Fibroblast of lung (primary cell): ENCODE data around the gene GPR157. TPM values are rescaled to one million over a fixed set of nuclear protein-coding genes. Genes with fewer than 3 reads are reported as not detected.
A peak's percentile ranks its signal among the peaks of the same experiment; 100 is the strongest.

Source experiments
- DNase-seq, 2 donors: peaks; one replicate each; pipeline versions ENCODE4 v3.0.0 to v3.0.0-alpha.2; 2010; ENCODE audit warnings: low read depth in 2 of 2
- H2AFZ ChIP-seq: 2 replicates; pipeline ENCODE4 v1.5.1; 2012; ENCODE audit warnings: low read length, control low read depth, inconsistent platforms
- H3K27ac ChIP-seq: 2 replicates; pipeline ENCODE4 v1.5.1; 2011; ENCODE audit warnings: low read length, control low read depth; ENCODE audit not compliant: insufficient read depth
- H3K27me3 ChIP-seq: 2 replicates; pipeline ENCODE4 v1.5.1; 2011; ENCODE audit warnings: mild to moderate bottlenecking, low read length; ENCODE audit not compliant: control insufficient read depth, insufficient read depth
- H3K36me3 ChIP-seq: 2 replicates; pipeline ENCODE4 v1.5.1; 2011; ENCODE audit warnings: low read length; ENCODE audit not compliant: control insufficient read depth, insufficient read depth
- H3K4me1 ChIP-seq: 2 replicates; pipeline ENCODE4 v1.5.1; 2011; ENCODE audit warnings: low read length; ENCODE audit not compliant: control insufficient read depth, insufficient read depth; ENCODE audit errors: extremely low read depth
- H3K4me2 ChIP-seq: 2 replicates; pipeline ENCODE4 v1.5.1; 2011; ENCODE audit warnings: low read length, control low read depth; ENCODE audit not compliant: insufficient read depth; ENCODE audit errors: extremely low read depth
- H3K4me3 ChIP-seq, 4 experiments: fragments of 200-600 bp in 1 of 4; sonication (generic) in 1 of 4; replicated peaks in 1 of 4; 2 replicates each; pipeline ENCODE4 v1.5.1; 2011 to 2016; ENCODE audit warnings: low read length in 4 of 4, low read depth in 3 of 4, mild to moderate bottlenecking in 3 of 4, control low read depth in 2 of 4, inconsistent platforms in 1 of 4, mixed read lengths in 1 of 4; ENCODE audit not compliant: insufficient read depth in 1 of 4; ENCODE audit errors: control extremely low read depth in 1 of 4
- H3K79me2 ChIP-seq: 2 replicates; pipeline ENCODE4 v1.5.1; 2012; ENCODE audit warnings: mild to moderate bottlenecking, low read length, inconsistent platforms; ENCODE audit not compliant: control insufficient read depth, insufficient read depth
- H3K9ac ChIP-seq: 2 replicates; pipeline ENCODE4 v1.5.1; 2011; ENCODE audit warnings: mild to moderate bottlenecking, low read length, control low read depth; ENCODE audit not compliant: insufficient read depth
- H3K9me3 ChIP-seq: 2 replicates; pipeline ENCODE4 v1.5.1; 2012; ENCODE audit warnings: low read depth, low read length; ENCODE audit not compliant: control insufficient read depth, insufficient read depth
- H4K20me1 ChIP-seq: 2 replicates; pipeline ENCODE4 v1.5.1; 2011; ENCODE audit warnings: low read length; ENCODE audit not compliant: control insufficient read depth, insufficient read depth; ENCODE audit errors: extremely low read depth
- EZH2 ChIP-seq: IDR thresholded peaks from 2 replicates; pipeline ENCODE4 v1.5.1; 2012; ENCODE audit warnings: low read length, control low read depth, mild to moderate bottlenecking; ENCODE audit errors: missing control alignments
- polyA minus RNA-seq: library from RNA; depleted of rRNA, polyadenylated mRNA; stranded (reverse); fragments of >200 nt; gene quantifications from 2 replicates; pipeline ENCODE4 v1.2.3, GENCODE V29; 2011; ENCODE audit warnings: low replicate concordance
- polyA plus RNA-seq, 2 donors: library from polyadenylated mRNA; depleted of rRNA in 1 of 2; stranded (reverse) in 1 of 2; unstranded in 1 of 2; fragments of >200 nt; gene quantifications; 2 replicates each; pipeline ENCODE4 v1.2.1, GENCODE V29; 2011 to 2012; ENCODE audit warnings: missing spikeins in 1 of 2
- total RNA-seq: library from RNA; depleted of rRNA; stranded (reverse); fragments of >200 nt; gene quantifications from 2 replicates; pipeline ENCODE4 v1.2.1, GENCODE V29; 2014
- TF ChIP-seq, protein P1 (sequence below), 2 donors: IDR thresholded peaks in 1 of 2; conservative IDR thresholded peaks in 1 of 2; 1 replicate in 1 of 2; 2 replicates in 1 of 2; pipeline ENCODE4 v1.5.1; 2011 to 2012; ENCODE audit warnings: low read length in 2 of 2, control low read depth in 1 of 2, inconsistent platforms in 1 of 2, low read depth in 1 of 2, mild to moderate bottlenecking in 1 of 2

Gene GPR157
- total RNA-seq (3.1 and 3.6 TPM in 2 replicates), polyA plus RNA-seq (0.82 and 1.2 TPM in 2 replicates), polyA minus RNA-seq (3.4 and 4.6 TPM in 2 replicates)
- 2.3 and 2.9 TPM in 2 replicates for polyA plus RNA-seq (2012)

GRCh38 chr1:9128520-9129265 is at the start of gene GPR157:
TSS of gene GPR157 (minus strand) at chr1:9129102. CDS start at chr1:9129027, 75 bp downstream.
- Histone ChIP-seq H3K36me3 (no peaks in the 10 kb centered on the region), H3K27ac (peak within 1 kb of the TSS; percentile 20), H3K79me2 (no peaks in the 10 kb centered on the region), H3K4me1 (peaks cover 8% of the 10 kb centered on the region), H4K20me1 (no peaks in the 10 kb centered on the region), H2AFZ (peak within 1 kb of the TSS; percentile 78), H3K27me3 (no peaks in the 10 kb centered on the region), H3K4me3 (peak within 1 kb of the TSS; percentile 54 to 66 (median 64)), H3K9ac (peak within 1 kb of the TSS; percentile 57), H3K4me2 (peak within 1 kb of the TSS; percentile 84), H3K9me3 (no peaks in the 10 kb centered on the region)
- DNase-seq, result peak; percentile 66 to 76
- TF ChIP-seq, protein P1, sequence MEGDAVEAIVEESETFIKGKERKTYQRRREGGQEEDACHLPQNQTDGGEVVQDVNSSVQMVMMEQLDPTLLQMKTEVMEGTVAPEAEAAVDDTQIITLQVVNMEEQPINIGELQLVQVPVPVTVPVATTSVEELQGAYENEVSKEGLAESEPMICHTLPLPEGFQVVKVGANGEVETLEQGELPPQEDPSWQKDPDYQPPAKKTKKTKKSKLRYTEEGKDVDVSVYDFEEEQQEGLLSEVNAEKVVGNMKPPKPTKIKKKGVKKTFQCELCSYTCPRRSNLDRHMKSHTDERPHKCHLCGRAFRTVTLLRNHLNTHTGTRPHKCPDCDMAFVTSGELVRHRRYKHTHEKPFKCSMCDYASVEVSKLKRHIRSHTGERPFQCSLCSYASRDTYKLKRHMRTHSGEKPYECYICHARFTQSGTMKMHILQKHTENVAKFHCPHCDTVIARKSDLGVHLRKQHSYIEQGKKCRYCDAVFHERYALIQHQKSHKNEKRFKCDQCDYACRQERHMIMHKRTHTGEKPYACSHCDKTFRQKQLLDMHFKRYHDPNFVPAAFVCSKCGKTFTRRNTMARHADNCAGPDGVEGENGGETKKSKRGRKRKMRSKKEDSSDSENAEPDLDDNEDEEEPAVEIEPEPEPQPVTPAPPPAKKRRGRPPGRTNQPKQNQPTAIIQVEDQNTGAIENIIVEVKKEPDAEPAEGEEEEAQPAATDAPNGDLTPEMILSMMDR (conservative IDR thresholded peaks at IDR 0.05 in 1 of 2, IDR thresholded peaks at IDR 0.05 in 1 of 2; ENCODE audit: low read depth in 1 of 2, low read length in 2 of 2), result no peak
- TF ChIP-seq EZH2, result no peak

DNA sequence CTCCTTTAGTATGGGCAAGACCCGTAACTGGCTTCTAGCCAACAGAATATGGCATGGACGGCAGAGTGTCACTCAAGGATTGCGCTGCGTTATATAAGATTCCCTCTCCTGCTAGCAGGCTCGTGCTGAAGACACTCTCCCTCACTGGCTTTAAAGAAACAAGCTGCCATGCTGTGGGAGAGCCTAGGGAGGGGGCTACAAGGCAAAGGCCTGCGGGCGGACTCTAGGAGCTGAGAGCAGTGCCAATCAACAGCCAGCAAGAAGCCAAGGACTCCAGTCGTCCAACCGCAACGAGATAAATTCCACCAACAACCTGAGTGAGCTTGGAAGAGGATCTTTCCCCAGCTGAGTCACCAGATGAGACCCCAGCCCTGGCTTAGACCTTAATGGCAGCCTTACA is 45.9 kb upstream of the GPR157 start:
- Histone ChIP-seq H3K36me3 (peaks cover 7% of the 10 kb centered on the region), H2AFZ (no peak overlapping the region), H3K27ac (no peak overlapping the region)

GRCh38 chr1:9174243-9174642 is 45.3 kb upstream of the GPR157 start:
- Histone ChIP-seq H3K4me1 (no peaks in the 10 kb centered on the region), H3K4me2 (no peak overlapping the region), H4K20me1 (peaks cover 4% of the 10 kb centered on the region), H3K36me3 (peaks cover 7% of the 10 kb centered on the region), H3K9me3 (no peaks in the 10 kb centered on the region), H2AFZ (no peak overlapping the region), H3K79me2 (peaks cover 50% of the 10 kb centered on the region), H3K9ac (no peak overlapping the region), H3K4me3 (no peak overlapping the region), H3K27ac (no peak overlapping the region), H3K27me3 (no peaks in the 10 kb centered on the region)
- TF ChIP-seq, protein P1 (conservative IDR thresholded peaks at IDR 0.05 in 1 of 2, IDR thresholded peaks at IDR 0.05 in 1 of 2; ENCODE audit: low read depth in 1 of 2, low read length in 2 of 2), result no peak
- TF ChIP-seq EZH2, result no peak
- DNase-seq, result no peak

More for the DNA sequence above, 45.9 kb upstream of the GPR157 start:
- H3K79me2 ChIP-seq, result peaks cover 53% of the 10 kb centered on the region
- H3K9ac ChIP-seq, result no peak overlapping the region
- no peaks in the 10 kb centered on the region for H3K9me3 ChIP-seq
- no peak overlapping the region for H3K4me2 ChIP-seq
- H4K20me1 ChIP-seq, result peaks cover 4% of the 10 kb centered on the region
- no peak for DNase-seq
- no peaks in the 10 kb centered on the region for H3K27me3 ChIP-seq
- H3K4me3 ChIP-seq, result no peak overlapping the region
- no peak for TF ChIP-seq EZH2
- TF ChIP-seq, protein P1 (conservative IDR thresholded peaks at IDR 0.05 in 1 of 2, IDR thresholded peaks at IDR 0.05 in 1 of 2; ENCODE audit: low read depth in 1 of 2, low read length in 2 of 2), result no peak
- H3K4me1 ChIP-seq, result no peaks in the 10 kb centered on the region
